ENCODE data around the gene SOX9. TPM values are rescaled to one million over a fixed set of nuclear protein-coding genes. Genes with fewer than 3 reads are reported as not detected.

SOX9 gene
- total RNA-seq, 4 donors from 2014 or later: 15.5 to 32.6 (median 23.3) TPM

DNA sequence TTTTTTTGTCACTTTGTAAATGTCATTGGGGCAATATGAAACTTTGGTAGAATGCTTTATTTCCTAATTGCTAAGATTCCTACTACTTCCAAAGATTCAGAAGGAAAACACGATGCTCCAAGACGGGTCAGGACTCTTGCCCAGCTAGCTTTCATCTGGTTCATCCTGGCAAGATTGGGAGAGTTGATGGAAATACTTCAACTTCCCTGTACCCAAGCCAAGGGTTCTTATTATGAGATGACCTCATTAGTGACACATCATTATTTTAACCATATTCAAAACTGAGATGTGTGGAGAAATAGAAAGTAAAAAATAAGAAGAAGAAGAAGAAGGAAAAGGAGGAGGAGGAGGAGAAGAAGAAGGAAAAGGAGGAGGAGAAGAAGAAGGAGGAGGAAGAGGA, 25.6 kb downstream of the SOX9 start:
- H3K27ac ChIP-seq: no peak overlapping the region
- intact Hi-C loops (cut with DNase I): no loop called here

DNA sequence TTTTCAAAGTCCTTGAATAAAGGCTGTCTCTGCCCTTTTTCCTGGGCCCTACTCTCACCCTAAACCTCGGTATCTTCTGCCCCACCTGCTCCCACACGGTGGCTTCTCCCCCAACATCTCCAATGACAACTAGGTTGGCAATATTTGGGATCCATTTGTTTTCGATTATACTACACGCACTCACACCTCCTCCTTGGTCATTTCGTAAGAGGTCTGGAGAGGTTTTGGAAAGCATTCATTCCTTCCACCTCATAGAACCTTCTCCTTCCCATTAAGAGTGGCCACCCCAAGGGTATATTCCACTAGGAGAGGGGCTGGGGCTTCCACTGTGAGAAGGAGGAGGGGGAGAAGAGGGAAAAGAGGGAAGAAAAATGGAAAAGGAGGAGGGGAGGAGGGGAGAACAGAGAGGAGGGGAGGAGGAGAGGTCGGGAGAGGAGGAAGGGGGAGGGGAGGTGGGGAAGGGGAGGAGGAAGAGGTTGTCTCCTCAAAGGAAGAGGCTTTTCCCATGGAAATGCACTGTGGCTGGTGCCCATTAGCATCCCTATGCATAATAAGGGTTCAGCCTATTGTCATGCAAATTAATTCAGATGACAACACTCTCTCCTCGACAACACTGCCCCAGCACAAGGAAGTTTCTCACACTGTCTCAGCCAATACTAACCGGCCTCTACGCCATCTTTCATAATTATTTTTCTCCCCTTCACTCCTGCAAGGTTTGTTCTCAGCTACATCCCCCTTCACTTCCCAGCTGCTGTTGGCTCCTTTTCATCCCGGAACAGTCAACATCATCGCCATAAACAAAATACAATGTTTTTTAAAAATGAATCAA, 30.0 kb downstream of the SOX9 start:
- 58 to 67% methylated on average over 11 of the region's 11 CpGs for WGBS, 2 donors
- no peak for TF ChIP-seq POLR2A (IDR thresholded peaks at IDR 0.05)
- TF ChIP-seq, protein P1, sequence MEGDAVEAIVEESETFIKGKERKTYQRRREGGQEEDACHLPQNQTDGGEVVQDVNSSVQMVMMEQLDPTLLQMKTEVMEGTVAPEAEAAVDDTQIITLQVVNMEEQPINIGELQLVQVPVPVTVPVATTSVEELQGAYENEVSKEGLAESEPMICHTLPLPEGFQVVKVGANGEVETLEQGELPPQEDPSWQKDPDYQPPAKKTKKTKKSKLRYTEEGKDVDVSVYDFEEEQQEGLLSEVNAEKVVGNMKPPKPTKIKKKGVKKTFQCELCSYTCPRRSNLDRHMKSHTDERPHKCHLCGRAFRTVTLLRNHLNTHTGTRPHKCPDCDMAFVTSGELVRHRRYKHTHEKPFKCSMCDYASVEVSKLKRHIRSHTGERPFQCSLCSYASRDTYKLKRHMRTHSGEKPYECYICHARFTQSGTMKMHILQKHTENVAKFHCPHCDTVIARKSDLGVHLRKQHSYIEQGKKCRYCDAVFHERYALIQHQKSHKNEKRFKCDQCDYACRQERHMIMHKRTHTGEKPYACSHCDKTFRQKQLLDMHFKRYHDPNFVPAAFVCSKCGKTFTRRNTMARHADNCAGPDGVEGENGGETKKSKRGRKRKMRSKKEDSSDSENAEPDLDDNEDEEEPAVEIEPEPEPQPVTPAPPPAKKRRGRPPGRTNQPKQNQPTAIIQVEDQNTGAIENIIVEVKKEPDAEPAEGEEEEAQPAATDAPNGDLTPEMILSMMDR (IDR thresholded peaks at IDR 0.05): no peak
- H3K4me3 ChIP-seq (replicated peaks in 1 of 3): no peak overlapping the region
- no peaks in the 10 kb centered on the region for H3K36me3 ChIP-seq
- peaks cover 16 to 19% of the 10 kb centered on the region in 2 donors for H3K4me1 ChIP-seq
- H3K27ac ChIP-seq: peak overlapping the region; percentile 66 to 87 (median 75)
- no peaks in the 10 kb centered on the region for H3K27me3 ChIP-seq
- H3K9me3 ChIP-seq: no peaks in the 10 kb centered on the region
- intact Hi-C loops (cut with DNase I): no loop called here
- no peak for DNase-seq

More for the DNA sequence above, 25.6 kb downstream of the SOX9 start:
- Histone ChIP-seq H3K4me1 (peaks cover 5 to 6% of the 10 kb centered on the region in 2 donors), H3K4me3 (replicated peaks in 1 of 3) (no peak overlapping the region), H3K36me3 (no peaks in the 10 kb centered on the region), H3K27me3 (no peaks in the 10 kb centered on the region), H3K9me3 (no peaks in the 10 kb centered on the region)
- TF ChIP-seq POLR2A (IDR thresholded peaks at IDR 0.05): no peak
- TF ChIP-seq, protein P1 (IDR thresholded peaks at IDR 0.05): no peak
- 86 to 93% methylated on average over 2 of the region's 2 CpGs for WGBS, 2 donors
- no peak for DNase-seq

DNA sequence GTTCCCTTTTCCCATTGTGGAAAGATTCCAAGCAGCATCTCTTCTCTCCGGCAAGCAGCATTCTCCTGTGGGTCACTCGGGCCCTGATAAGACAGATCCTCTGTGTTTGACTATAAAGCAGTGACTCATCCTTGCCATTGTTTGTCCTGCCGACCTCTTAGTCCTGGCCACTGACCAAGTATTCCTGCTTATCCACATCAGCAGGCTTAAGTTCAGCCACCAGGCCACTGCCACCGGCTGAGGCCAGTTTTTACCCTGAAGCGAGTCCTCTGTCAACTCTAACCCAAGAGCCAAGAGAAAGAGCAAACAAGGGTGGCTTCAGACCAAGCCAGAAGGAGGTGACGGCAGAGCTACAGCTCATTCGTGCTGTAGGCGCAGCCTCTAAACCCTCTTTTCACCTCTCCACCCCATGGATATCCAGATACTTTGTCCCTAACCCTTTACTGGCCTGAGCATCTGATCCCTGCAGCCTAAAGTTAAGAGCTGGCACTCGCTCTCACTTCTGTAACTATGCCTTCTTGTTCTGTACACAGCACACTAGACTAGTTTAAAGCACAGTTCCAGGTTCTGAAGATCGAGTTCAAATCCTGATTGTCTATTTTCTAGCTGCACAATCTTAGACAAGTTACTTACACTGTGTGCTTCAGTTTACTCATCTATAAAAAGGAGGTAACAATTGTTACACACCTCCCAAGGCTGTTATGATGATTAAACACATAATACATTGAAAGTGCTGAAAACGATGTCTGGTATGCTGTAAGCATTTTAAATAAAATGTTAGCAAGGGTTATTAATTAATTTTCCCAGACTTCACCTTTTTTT, 31.0 kb downstream of the SOX9 start:
- Histone ChIP-seq H3K4me1 (peaks cover 16 to 19% of the 10 kb centered on the region in 2 donors), H3K27me3 (no peaks in the 10 kb centered on the region), H3K27ac (peak overlapping the region; percentile 66 to 87 (median 75)), H3K9me3 (no peaks in the 10 kb centered on the region), H3K4me3 (replicated peaks in 1 of 3) (no peak overlapping the region), H3K36me3 (no peaks in the 10 kb centered on the region)
- intact Hi-C loops (cut with DNase I): no loop called here
- peak; percentile 90 to 92 for DNase-seq
- peak in 1 of 2 donors; percentile 51 for TF ChIP-seq POLR2A (IDR thresholded peaks at IDR 0.05)
- TF ChIP-seq, protein P1 (IDR thresholded peaks at IDR 0.05): peak in 2 of 6 experiments; percentile 26
- 27 to 29% methylated on average over 11 of the region's 11 CpGs for WGBS, 2 donors

DNA sequence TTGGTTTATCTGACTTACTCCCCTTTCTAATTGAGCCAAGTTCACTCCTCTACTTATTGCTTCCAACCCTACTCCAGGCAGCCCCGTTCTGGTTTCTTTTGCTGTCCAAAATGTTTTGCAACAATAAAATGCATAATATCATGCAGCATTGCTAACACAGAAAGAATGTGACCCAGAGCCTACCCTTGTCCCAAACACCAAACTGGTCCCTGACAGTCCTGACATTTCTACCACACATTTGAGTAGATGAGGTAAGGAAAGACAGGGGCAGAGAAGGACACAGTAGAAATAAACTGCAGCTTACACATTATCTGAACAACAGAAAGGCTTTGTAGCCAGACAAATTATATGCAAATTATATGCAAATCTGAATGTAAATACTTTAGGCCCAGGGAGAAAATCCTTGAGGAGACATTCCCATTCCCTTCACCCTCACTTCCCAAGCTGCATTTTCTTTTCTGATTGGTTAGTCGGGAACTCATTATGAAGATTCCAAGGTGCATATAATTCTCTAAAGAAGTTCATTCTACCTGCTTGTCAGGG, 31.6 kb downstream of the SOX9 start:
- intact Hi-C loops (cut with DNase I): no loop called here
- Histone ChIP-seq H3K4me1 (peaks cover 16 to 19% of the 10 kb centered on the region in 2 donors), H3K9me3 (no peaks in the 10 kb centered on the region), H3K27me3 (no peaks in the 10 kb centered on the region), H3K36me3 (no peaks in the 10 kb centered on the region), H3K27ac (peak overlapping the region in 2 of 3 donors; percentile 75 to 87), H3K4me3 (replicated peaks in 1 of 3) (no peak overlapping the region)
- DNase-seq: no peak
- TF ChIP-seq, protein P1 (IDR thresholded peaks at IDR 0.05): no peak
- TF ChIP-seq POLR2A (IDR thresholded peaks at IDR 0.05): no peak
- WGBS, 2 donors: 73% methylated on average over 2 of the region's 2 CpGs

Measured in thyroid gland (tissue), 4 donors.